ENCODE data around the gene NPY4R.
"Not testable (repeated sequence)": the region's sequence is repeated elsewhere in the genome, so short reads cannot be mapped to it uniquely, and the experiment has no call there.

The NPY4R gene

DNA sequence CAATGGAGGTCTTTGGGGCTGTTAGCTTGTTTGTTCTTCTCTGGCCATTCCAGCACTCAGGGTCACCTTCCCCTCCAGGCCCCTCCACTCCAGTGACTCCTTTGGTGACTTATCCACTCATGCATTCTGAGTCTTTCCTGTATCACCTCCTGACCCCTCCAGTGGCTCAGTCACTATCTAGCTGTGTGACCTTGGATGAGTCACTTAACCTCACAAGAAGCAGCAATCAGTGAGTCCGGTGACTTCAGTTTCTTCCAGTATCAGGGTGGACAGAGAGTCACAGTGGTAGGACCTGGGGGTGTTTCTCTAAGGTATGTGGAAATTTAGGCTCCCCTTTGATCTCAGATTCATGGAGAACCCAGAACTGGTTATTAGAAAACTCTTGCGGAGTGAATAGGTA, 9.8 kb downstream of the NPY4R start:
- not testable (repeated sequence) for DNase-seq

DNA sequence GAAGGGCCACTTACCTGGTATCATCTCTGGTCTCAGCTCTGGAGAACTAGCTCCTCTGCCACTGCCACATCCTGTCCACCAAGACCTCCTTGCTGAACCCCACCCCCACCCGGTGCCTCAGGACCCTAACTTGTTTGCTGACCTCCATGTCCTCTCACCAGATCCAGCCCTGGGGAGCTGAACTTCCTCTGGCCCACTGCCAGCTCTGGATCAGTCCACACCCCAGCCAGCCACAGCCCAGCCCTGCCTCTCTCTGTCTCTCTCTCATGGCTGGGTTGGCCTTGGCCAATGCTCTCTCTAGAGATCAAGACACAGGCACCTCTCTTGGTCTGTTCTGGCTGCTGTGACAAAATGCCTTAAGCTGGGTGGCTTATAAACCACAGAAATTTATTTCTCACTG, 14.4 kb downstream of the NPY4R start:
- DNase-seq = not testable (repeated sequence)

DNA sequence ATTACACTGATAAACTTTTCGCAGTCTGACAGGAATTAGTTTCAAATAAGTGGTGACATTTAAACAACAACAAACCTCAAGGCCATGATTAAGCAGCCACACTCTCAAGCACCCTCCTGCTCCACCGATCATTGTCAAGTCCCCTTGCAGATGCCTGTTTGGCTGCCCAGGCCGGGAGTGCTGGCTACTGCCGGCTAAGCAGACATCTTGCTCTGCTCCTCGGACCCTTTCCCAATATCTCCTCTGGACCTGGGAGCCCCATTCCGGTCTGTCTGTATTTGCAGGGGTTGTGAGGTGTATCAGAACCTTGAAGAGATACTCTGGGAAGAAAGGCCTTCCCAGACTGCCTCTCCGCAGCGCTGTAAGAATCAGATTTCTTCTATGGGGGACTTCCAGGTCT, 14.9 kb downstream of the NPY4R start:
- DNase-seq = not testable (repeated sequence)

DNA sequence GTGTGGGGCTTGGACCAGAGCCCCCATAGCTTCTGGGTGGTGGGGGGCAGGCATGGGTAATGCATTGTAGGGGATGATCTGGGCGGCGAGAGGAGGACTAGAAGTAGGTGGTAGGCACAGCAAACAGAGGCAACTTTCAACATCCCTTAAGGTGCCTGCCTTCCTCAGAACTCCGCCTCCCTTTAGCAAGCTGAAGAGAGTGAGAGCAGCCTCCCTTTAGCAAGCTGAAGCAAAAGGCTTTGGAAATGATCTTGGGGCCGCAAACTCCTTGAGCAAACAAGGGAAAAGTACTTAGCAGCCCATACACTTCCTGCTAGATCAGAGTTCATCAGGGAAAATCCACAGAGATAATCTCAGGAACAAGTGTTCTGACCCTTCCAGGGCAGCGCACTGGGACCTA, 18.3 kb downstream of the NPY4R start:
- DNase-seq = not testable (repeated sequence)

DNA sequence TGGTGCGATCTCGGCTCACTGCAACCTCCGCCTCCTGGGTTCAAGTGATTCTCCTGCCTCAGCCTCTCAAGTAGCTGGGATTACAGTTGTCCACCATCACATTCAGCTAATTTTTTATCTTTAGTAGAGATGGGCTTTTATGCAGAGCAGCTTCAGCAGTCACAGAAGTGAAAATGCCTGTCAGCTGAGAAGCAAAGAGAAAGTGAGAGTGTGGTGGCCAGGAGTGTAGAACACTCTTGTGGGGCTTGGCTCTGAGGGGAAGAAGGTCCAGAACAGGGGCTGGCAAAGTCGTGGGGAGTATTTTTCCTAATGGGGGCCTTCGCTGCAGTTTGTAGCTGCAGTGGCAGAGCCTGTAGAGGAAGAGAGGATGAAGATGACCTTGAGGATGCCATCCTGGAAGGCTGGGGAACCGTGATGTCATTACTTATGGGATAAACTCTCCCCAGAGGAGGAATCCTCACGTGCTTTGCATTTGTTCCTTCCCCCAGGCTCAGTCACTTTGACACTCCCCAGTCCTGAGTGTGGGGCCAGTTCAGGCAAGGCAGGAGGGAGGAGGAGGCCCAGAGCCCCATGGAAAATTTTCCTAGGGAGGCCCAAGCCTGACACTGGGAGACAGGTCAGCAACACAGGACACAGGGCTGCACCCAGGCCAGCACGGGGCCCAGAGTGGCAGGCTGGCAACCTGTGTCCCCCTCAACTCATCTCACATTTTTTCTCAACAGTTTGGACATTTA, 20.2 kb downstream of the NPY4R start:
- not testable (repeated sequence) for DNase-seq

DNA sequence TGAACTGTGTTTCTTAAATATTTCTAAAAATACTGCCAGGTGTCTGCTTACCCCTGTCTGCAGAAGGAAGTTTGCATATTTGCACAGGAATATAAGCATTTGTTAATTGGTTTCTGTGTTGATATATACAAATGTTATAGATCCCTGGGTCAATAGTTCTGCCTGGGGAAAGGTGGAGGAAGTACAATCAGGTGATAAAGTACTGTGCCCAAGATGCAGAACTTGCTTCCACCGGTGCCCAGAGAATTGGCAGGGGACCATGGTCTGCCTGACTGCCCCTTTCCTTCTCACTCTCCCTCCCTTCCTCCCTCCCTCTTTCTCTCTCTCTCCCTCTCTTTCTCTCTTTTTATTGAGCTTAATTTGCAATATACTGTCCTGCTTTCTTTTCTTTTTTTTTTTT, 22.3 kb downstream of the NPY4R start:
- DNase-seq = not testable (repeated sequence)

DNA sequence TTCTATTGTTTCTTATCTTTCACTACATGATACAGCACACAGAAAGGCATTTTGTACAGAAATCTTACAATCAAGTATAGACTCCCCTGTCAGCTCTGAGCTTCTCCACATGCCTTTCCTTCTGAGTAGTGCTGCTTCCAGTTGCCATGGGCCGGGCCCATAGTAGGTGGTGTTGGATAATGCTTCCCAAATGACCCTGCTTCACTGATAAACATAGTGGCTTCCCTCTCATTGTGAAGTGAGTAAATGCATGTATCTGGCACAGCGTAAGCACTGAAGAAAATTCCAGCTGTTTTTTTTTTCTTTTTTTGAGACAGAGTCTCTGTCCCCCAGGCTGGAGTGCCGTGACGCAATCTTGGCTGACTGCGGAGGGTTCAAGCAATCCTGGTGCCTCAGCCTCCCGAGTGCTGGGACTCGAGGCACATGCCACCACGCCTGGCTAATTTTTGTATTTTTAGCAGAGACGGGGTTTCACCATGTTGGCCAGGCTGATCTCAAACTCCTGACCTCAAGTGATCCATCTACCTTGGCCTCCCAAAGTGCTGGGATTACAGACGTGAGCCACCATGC, 23.0 kb downstream of the NPY4R start:
- DNase-seq = not testable (repeated sequence)

DNA sequence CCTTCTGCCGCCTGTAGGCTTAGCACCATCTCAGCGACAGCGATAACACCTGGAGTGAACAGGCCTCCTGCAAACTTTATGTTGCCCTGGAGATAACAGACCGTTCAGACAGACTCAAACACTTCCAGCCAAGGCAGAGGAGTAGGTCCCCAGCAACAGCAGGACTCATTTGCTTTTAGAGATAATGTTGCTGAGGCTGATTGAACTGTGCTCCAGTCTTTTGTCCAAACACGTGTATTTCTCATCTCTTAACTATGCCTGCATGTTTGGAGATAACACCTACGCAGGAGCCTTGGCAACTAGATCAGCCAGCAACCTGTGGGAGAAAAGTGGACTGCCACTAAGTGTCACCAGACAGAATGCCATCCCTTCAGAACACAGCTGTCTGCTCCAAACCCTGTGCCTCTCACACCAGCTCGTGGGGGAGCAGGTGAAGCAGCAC, 23.9 kb downstream of the NPY4R start:
- not testable (repeated sequence) for DNase-seq

DNA sequence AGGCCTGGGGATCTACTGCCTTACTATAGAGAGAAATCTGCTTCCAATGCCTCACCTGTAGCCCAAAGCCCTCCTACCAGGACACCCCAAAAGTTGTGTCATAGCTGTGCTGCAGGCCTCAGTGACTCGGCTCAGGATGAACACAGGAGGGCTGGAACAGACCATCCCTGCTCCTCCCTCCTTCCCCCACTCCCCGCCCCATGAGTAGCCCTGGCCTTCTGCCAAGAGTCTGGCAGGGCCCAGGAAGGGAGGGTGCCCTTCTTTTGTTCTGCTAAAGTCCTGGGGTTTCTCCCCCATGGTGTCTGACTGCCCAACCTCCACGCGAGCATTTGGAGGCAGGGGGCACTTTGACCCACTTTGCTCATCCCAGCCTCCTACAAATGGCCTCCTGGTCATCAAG, 24.8 kb downstream of the NPY4R start:
- not testable (repeated sequence) for DNase-seq

DNA sequence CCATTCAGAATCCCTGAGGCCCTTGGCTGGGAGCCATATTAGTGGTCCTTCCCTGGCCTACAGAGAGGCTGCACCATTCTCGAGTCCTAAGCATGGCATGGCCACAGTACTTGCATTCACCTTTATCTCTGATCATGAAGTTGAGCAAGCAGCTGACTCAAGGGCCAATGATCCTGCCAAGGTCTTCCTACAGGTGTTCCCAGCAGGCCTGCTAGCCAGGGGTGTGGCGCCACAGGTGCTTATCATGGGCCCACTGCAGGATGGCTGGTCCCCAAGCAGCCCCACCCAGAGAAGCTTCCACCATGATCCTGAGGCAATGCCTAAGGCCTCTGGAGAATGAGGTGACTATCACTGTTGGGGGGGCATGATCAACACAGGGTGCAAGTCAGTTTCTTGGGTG, 42.2 kb downstream of the NPY4R start:
- not testable (repeated sequence) for DNase-seq

DNA sequence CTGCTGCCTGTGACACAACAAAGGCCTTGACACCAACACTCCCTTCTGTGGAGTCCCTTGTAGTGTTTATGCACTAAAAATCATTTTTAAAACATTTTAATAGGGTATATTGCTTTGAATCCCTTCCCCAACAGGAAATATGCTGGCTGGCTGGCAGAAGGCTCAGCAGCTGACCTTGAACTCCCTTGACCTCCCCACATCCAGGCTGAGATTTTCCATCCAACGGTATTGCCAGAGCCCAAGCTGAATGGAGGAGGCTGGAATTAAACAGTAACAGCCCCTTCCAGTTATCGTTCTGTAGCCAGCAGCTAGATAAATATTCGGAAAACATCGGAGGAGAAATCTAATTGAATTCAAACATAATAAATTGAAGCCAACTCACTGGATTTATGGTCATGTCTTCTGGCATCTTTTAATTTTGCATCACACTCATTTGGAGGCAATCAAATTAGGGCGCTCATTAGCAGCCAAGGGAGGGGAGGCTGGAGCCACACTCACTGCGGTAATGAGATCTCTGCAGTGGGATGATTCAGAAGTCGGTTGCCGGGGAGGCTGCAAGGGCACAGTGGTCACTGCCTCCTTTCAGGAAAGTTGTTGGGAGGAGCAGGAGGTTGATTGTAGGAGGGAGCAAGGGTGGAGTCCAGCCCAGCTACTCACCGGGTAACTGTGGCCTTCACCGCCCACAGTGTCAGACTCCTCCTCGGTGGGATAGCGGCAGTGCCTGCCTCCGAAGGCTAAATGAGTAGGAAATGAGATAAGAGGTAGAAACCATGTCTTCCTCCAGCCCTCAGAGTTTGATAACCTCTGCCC, 46.0 kb downstream of the NPY4R start:
- DNase-seq = not testable (repeated sequence)

DNA sequence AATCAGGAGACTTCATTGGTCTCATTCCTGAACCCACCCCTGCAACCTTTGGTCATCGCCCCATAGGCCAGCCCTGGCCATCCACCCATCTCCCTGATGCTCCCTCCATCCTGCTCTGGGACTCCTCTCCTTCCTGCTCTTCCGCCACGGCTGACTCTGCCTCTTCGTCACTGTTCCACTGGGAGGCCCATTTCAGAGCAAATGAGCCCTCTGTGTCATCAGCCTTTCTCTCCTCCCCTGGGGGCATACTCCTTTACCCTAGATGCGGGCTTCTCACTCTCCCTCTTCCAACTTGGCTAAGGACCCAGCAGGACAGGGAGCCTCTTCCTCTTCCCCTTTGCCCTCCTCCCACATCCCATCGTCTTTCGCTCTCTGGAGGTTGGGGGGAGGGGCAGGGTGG, 47.5 kb downstream of the NPY4R start:
- DNase-seq = not testable (repeated sequence)

DNA sequence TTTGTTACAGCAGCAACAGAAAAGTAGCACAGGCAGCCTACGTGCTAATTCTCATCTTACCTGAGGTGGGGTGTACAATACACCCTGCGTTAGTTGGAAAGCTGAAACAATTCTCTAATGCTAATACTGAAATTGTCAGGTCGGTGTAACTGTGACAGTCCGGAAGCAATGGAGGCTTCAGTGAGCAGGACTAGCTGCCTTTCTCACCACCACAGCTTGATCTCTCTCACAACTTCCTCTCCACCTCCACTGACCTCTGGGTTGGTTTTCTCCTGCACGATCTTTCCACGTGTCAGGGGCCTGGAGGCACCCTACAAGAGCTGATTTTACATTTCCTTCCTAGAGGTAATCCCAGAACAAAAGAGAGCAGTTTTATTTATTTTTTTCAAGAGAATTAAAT, 50.5 kb downstream of the NPY4R start:
- not testable (repeated sequence) for DNase-seq

DNA sequence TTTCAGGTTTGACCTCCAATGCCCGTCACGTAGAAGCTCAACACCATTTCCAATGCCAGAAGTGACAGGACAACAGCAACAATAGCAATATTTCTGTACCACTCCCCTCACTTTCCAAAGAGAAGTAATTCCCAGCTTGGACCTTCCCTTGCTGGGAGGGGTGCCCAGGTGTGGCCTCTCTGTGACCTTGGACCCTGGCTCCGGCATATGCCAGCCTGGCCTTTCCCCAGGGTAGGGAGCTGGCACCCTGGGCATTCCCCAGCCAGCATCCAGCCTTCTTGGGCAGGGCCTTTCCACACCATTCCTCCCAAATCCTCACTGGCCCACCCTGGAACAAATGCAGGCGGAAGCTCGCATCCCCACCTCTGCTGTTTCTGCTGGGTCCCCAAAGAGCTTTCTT, 53.1 kb downstream of the NPY4R start:
- DNase-seq = not testable (repeated sequence)

DNA sequence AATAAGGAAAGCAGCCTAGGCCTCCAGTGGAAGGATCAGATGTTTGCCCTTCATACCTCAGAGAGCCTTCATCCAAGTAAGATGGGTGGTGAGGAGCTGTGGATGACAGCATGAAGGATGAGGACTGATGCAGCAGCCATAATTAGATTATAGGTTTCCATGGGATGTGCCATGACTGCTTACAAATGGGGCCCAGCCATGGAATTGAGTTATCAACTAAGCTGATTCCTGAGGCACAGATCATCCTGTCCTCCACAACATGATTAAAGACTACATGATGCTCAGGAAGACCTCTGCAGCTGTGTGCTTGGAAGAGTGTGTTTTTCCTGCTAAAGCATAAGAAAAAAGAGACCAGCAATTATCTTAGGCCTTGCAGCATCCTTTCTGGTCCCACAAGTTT, 54.6 kb downstream of the NPY4R start:
- not testable (repeated sequence) for DNase-seq
